ENCODE results near the gene IFT74. TPM values are rescaled to one million over a fixed set of nuclear protein-coding genes. Genes with fewer than 3 reads are reported as not detected.
"Not testable (repeated sequence)": the region's sequence is repeated elsewhere in the genome, so short reads cannot be mapped to it uniquely, and the experiment has no call there.

Gene IFT74
- polyA plus RNA-seq, 1 donor from 2014 or later = 18.6 TPM

- Mint-ChIP-seq H3K4me1 (peaks cover 0 to 3% (median 0%) of the 10 kb centered on the region in 3 donors), H3K27me3 (no peaks in the 10 kb centered on the region), H3K9me3 (no peaks in the 10 kb centered on the region), H3K36me3 (peaks cover 2% of the 10 kb centered on the region), H3K4me3 (no peak overlapping the region), H3K27ac (no peak overlapping the region)
These were observed 122.5 kb downstream of the IFT74 start for GRCh38 chr9:27078685-27079084.

GRCh38 chr9:27085456-27085855 is 129.2 kb downstream of the IFT74 start:
- Mint-ChIP-seq H3K27me3 (peaks cover 5% of the 10 kb centered on the region), H3K27ac (no peak overlapping the region), H3K9me3 (no peaks in the 10 kb centered on the region), H3K36me3 (no peaks in the 10 kb centered on the region), H3K4me1 (no peaks in the 10 kb centered on the region), H3K4me3 (no peak overlapping the region)

- H3K27me3 Mint-ChIP-seq = peaks cover 5% of the 10 kb centered on the region
- H3K4me3 Mint-ChIP-seq = no peak overlapping the region
- H3K9me3 Mint-ChIP-seq = no peaks in the 10 kb centered on the region
- no peak overlapping the region for H3K27ac Mint-ChIP-seq
- no peaks in the 10 kb centered on the region for H3K4me1 Mint-ChIP-seq
- no peaks in the 10 kb centered on the region for H3K36me3 Mint-ChIP-seq
These were observed 130.8 kb downstream of the IFT74 start for GRCh38 chr9:27086818-27087680.

GRCh38 chr9:27088981-27089380 is 132.8 kb downstream of the IFT74 start:
- Mint-ChIP-seq H3K27ac (no peak overlapping the region), H3K4me3 (no peak overlapping the region), H3K27me3 (peaks cover 12% of the 10 kb centered on the region), H3K36me3 (no peaks in the 10 kb centered on the region), H3K9me3 (no peaks in the 10 kb centered on the region), H3K4me1 (no peaks in the 10 kb centered on the region)

- Mint-ChIP-seq H3K27me3 (peaks cover 14% of the 10 kb centered on the region), H3K4me1 (no peaks in the 10 kb centered on the region), H3K4me3 (no peak overlapping the region), H3K27ac (no peak overlapping the region), H3K36me3 (peaks cover 2% of the 10 kb centered on the region), H3K9me3 (peaks cover 0 to 2% (median 0%) of the 10 kb centered on the region in 3 donors)
These were observed 133.5 kb downstream of the IFT74 start for GRCh38 chr9:27089706-27090105.

- H3K9me3 Mint-ChIP-seq = peaks cover 0 to 2% (median 0%) of the 10 kb centered on the region in 3 donors
- H3K27me3 Mint-ChIP-seq = peaks cover 19% of the 10 kb centered on the region
- H3K27ac Mint-ChIP-seq = no peak overlapping the region
- H3K36me3 Mint-ChIP-seq = peaks cover 2% of the 10 kb centered on the region
- H3K4me1 Mint-ChIP-seq = no peaks in the 10 kb centered on the region
- H3K4me3 Mint-ChIP-seq = no peak overlapping the region
These were observed 134.0 kb downstream of the IFT74 start for GRCh38 chr9:27090231-27090630.

GRCh38 chr9:27090711-27091110 is 134.5 kb downstream of the IFT74 start:
- no peaks in the 10 kb centered on the region for H3K4me1 Mint-ChIP-seq

GRCh38 chr9:27092496-27092895 is 136.3 kb downstream of the IFT74 start:
- H3K9me3 Mint-ChIP-seq, H3K36me3 Mint-ChIP-seq, H3K4me3 Mint-ChIP-seq, H3K27ac Mint-ChIP-seq, H3K4me1 Mint-ChIP-seq: not testable (repeated sequence)
- H3K27me3 Mint-ChIP-seq = peaks cover 24% of the 10 kb centered on the region

More at GRCh38 chr9:27090711-27091110, 134.5 kb downstream of the IFT74 start:
- H3K27ac Mint-ChIP-seq = no peak overlapping the region
- peaks cover 2% of the 10 kb centered on the region for H3K36me3 Mint-ChIP-seq
- H3K4me3 Mint-ChIP-seq = no peak overlapping the region
- H3K9me3 Mint-ChIP-seq = peaks cover 0 to 2% (median 0%) of the 10 kb centered on the region in 3 donors
- peaks cover 19% of the 10 kb centered on the region for H3K27me3 Mint-ChIP-seq

- H3K4me1 Mint-ChIP-seq, H3K27ac Mint-ChIP-seq, H3K4me3 Mint-ChIP-seq, H3K9me3 Mint-ChIP-seq, H3K36me3 Mint-ChIP-seq: not testable (repeated sequence)
- peaks cover 24% of the 10 kb centered on the region for H3K27me3 Mint-ChIP-seq
These were observed 137.3 kb downstream of the IFT74 start for GRCh38 chr9:27093384-27094067.

- Mint-ChIP-seq H3K4me1 (no peaks in the 10 kb centered on the region), H3K36me3 (peaks cover 2% of the 10 kb centered on the region), H3K27ac (no peak overlapping the region), H3K9me3 (peaks cover 0 to 6% (median 4%) of the 10 kb centered on the region in 3 donors), H3K4me3 (no peak overlapping the region), H3K27me3 (peaks cover 23% of the 10 kb centered on the region)
These were observed 138.6 kb downstream of the IFT74 start for GRCh38 chr9:27094640-27095298.

GRCh38 chr9:27107241-27107640 is 151.0 kb downstream of the IFT74 start:
- no peak overlapping the region for H3K27ac Mint-ChIP-seq
- H3K4me3 Mint-ChIP-seq = no peak overlapping the region
- no peaks in the 10 kb centered on the region for H3K4me1 Mint-ChIP-seq
- H3K9me3 Mint-ChIP-seq = peaks cover 0 to 2% (median 0%) of the 10 kb centered on the region in 3 donors
- H3K27me3 Mint-ChIP-seq = peaks cover 5% of the 10 kb centered on the region
- no peaks in the 10 kb centered on the region for H3K36me3 Mint-ChIP-seq

GRCh38 chr9:27108981-27109541 is 152.8 kb downstream of the IFT74 start, which contains the start of gene TEK:
TEK (plus strand) TSS chr9:27109225; CDS start chr9:27109591, 366 bp downstream.
- no peaks in the 10 kb centered on the region for H3K9me3 Mint-ChIP-seq
- H3K4me3 Mint-ChIP-seq = no peak within 1 kb of the TSS
- H3K4me1 Mint-ChIP-seq = no peaks in the 10 kb centered on the region
- peaks cover 6% of the 10 kb centered on the region for H3K27me3 Mint-ChIP-seq
- H3K36me3 Mint-ChIP-seq = no peaks in the 10 kb centered on the region
- no peak within 1 kb of the TSS for H3K27ac Mint-ChIP-seq

- no peak overlapping the region for H3K4me3 Mint-ChIP-seq
- no peaks in the 10 kb centered on the region for H3K9me3 Mint-ChIP-seq
- no peak overlapping the region for H3K27ac Mint-ChIP-seq
- H3K36me3 Mint-ChIP-seq = no peaks in the 10 kb centered on the region
- no peaks in the 10 kb centered on the region for H3K4me1 Mint-ChIP-seq
- peaks cover 6% of the 10 kb centered on the region for H3K27me3 Mint-ChIP-seq
These were observed 153.4 kb downstream of the IFT74 start for GRCh38 chr9:27109621-27110020.

GRCh38 chr9:27110181-27110580 is 154.0 kb downstream of the IFT74 start:
- no peaks in the 10 kb centered on the region for H3K9me3 Mint-ChIP-seq
- no peak overlapping the region for H3K4me3 Mint-ChIP-seq
- no peaks in the 10 kb centered on the region for H3K4me1 Mint-ChIP-seq
- no peaks in the 10 kb centered on the region for H3K36me3 Mint-ChIP-seq
- no peak overlapping the region for H3K27ac Mint-ChIP-seq
- peaks cover 6% of the 10 kb centered on the region for H3K27me3 Mint-ChIP-seq

GRCh38 chr9:27112235-27112634 is 156.0 kb downstream of the IFT74 start:
- H3K4me3 Mint-ChIP-seq = no peak overlapping the region
- no peak overlapping the region for H3K27ac Mint-ChIP-seq
- H3K27me3 Mint-ChIP-seq = peaks cover 2% of the 10 kb centered on the region
- H3K4me1 Mint-ChIP-seq = no peaks in the 10 kb centered on the region
- H3K9me3 Mint-ChIP-seq = no peaks in the 10 kb centered on the region
- H3K36me3 Mint-ChIP-seq = no peaks in the 10 kb centered on the region

All from IgD-negative memory B cell (primary cell).